ENCODE measurements around the gene ARHGEF39.

DNA sequence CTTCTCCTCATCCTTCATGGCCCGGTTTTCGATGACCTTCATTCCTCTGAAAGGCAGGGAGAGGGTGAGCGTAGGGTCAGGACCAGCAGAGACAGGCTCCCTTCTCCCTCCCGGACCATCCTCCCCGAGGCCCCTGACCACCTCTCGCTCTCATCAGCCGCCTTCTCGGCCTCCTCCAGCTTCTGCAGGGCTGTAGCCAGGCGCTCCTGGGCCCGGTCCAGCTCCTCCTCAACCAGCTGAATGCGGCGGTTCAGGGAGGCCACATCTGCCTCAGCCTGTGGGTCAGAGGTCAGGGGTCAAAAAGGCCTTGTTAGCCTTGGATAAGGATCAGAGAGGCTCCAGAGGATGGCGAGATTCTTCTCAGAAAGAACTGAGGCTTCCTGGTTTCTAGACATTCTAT lies 20.5 kb upstream of the ARHGEF39 start:
- TF ChIP-seq, protein P1, sequence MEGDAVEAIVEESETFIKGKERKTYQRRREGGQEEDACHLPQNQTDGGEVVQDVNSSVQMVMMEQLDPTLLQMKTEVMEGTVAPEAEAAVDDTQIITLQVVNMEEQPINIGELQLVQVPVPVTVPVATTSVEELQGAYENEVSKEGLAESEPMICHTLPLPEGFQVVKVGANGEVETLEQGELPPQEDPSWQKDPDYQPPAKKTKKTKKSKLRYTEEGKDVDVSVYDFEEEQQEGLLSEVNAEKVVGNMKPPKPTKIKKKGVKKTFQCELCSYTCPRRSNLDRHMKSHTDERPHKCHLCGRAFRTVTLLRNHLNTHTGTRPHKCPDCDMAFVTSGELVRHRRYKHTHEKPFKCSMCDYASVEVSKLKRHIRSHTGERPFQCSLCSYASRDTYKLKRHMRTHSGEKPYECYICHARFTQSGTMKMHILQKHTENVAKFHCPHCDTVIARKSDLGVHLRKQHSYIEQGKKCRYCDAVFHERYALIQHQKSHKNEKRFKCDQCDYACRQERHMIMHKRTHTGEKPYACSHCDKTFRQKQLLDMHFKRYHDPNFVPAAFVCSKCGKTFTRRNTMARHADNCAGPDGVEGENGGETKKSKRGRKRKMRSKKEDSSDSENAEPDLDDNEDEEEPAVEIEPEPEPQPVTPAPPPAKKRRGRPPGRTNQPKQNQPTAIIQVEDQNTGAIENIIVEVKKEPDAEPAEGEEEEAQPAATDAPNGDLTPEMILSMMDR (IDR thresholded peaks at IDR 0.05): no peak
- TF ChIP-seq POLR2AphosphoS5 (IDR thresholded peaks at IDR 0.05): no peak
- TF ChIP-seq POLR2A (IDR thresholded peaks at IDR 0.05): no peak
